Stimulated activated CD8-positive, alpha-beta memory T cell treated with anti-CD3 and anti-CD28 coated beads, Interleukin-7, amount 100 ng/mL, for 4 hours (primary cell): Measurements from ENCODE around the gene PIGV.
A peak's percentile ranks its signal among the peaks of the same experiment; 100 is the strongest.

Source experiments
- DNase-seq, 2 donors: peaks; one replicate each; pipeline ENCODE4 v3.0.0-alpha.2; 2020; ENCODE audit warnings: low read depth in 2 of 2

The PIGV gene

DNA sequence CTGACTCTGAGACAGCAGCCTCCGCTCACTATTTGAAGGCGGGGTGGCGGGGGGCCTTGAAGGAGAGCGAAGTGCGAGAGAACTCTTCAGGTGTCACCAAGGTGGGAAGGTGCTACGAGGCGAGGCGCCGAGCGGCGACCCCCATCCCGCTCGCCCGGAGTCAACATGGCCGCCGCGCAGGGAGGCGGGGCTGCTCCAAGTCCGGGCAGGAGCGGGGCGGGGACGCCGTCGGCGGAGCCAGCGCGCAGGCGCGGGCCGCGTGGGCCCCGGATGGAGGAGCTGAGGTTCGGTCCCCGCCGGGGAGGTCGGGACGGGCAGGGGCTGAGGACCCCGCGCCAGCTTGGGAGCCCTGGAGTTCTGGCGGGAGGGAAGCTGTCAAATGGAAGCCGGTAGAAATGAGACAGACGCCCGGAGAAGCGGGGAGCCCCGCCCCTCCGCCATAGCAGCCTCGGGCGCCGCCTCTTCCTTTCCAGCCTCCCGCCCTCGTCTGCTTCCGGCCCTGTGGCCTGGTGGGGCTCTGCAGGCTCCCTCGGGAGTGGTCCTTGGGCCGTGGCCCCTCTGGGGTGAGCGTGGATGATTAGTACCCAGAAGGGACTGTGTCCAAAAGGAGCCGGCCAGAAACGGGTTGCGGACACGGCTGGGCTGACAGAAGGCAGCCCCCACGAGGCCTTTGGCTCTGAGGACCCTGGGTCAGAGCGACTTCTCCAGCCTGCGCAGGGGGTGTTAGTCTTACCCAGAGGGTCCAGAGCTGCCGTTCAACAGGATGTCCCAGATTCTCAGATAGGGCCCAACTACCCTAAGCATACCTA lies at the start of gene PIGV:
Gene PIGV, plus strand, starts transcription at position 245 of the 809 bp plus-strand sequence. CDS start 2,866 bp downstream, outside the sequence.
- DNase-seq: peak; percentile 76 to 83

- peak in 1 of 2 donors; percentile 19 for DNase-seq
These were observed 48.3 kb upstream of the PIGV start for GRCh38 chr1:26739329-26739914.

DNA sequence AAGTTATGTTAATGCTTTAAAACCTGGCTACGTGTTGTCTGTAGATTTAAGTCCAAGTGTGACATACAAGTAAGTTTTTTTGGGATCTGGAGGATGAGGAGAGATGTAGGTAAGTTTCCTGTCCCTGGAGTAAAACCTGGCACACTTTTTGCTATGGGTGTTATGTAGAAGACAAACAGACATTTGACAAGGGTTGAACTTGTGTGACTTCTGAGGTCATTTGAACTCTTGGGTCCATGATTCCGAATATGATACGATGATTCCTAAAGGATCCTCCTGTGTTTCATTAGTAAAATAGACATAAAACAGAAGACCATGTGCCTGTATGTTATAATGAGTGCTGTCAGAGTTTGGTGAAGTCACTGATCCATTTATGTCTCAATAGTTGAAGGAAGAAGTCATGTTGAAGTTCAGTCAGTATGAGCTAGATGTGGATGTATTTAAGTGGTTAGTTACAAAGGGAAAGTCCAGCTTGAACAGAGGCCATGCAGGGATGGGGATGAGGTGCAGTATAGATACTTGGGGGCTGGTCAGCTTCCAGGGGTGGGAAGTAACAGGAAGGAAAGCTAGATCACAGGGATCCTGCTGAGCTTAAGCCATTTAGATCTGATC lies 47.6 kb upstream of the PIGV start:
- no peak for DNase-seq

GRCh38 chr1:26740952-26741351 lies 46.8 kb upstream of the PIGV start:
- DNase-seq: no peak

GRCh38 chr1:26743426-26744059 lies 44.2 kb upstream of the PIGV start:
- no peak for DNase-seq

- peak; percentile 74 to 79 for DNase-seq
These were observed 43.4 kb upstream of the PIGV start for GRCh38 chr1:26744075-26744959.

DNA sequence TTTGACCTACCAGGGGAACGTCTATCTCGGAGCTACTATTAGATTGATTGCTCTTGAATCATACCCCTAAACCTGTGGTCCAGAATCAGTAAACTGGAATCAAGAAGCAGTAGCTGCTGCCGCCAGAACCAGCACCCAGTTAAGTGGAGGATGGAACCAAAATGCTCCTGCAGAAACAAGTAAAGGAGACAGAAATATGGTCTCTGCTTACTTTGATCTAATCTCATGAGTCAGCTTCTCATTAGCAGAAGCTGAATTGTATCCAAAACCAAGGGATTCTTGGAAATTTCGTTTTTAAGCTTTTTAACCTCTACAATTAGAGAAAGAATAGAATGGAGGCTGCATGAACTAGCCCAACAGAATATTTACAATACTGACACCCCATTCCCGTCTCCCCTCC lies 42.6 kb upstream of the PIGV start:
- DNase-seq: no peak

DNA sequence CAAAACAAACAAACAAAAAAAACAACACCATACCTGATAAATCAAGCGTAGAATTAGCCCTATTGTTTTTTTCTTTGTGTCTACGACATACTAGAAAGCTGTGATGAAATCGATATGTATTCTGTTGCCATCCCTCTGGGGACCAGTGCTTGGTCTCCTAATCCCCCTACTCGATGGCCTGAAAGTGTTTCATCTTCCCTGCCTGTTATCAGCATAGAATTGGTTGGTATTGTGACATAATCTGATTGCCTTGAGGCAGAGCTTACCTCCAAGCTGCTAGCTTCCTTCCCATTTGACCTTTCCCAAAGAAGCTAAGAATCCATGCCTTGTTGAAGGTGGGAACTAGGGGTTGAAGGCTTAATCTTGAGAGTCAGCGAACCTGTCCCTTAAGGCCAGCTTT lies 40.7 kb upstream of the PIGV start:
- no peak for DNase-seq

GRCh38 chr1:26748351-26748750 lies 39.4 kb upstream of the PIGV start:
- no peak for DNase-seq

DNA sequence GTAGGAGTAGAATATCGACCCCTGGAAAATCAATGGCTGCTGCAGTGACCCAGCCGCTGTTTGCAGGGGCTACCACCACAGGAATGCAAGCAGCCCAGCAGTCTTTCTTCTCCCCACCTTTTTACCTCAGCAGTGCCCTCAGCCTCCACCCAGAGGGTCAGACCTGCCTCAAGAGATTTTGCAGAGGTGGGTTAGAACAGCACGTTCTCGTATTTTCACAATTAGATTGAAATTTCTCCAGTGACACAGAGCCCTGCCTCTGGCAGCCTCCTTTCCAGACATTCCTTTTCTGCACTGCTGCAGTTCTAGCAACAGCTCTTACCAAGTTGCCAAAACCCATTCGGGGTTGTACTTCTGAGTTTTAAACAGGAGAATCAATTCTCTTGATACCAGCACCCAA lies 38.3 kb upstream of the PIGV start:
- DNase-seq: no peak

- DNase-seq: no peak
These were observed 37.3 kb upstream of the PIGV start for GRCh38 chr1:26750428-26750827.

- DNase-seq: no peak
These were observed 35.2 kb upstream of the PIGV start for GRCh38 chr1:26752519-26752918.

DNA sequence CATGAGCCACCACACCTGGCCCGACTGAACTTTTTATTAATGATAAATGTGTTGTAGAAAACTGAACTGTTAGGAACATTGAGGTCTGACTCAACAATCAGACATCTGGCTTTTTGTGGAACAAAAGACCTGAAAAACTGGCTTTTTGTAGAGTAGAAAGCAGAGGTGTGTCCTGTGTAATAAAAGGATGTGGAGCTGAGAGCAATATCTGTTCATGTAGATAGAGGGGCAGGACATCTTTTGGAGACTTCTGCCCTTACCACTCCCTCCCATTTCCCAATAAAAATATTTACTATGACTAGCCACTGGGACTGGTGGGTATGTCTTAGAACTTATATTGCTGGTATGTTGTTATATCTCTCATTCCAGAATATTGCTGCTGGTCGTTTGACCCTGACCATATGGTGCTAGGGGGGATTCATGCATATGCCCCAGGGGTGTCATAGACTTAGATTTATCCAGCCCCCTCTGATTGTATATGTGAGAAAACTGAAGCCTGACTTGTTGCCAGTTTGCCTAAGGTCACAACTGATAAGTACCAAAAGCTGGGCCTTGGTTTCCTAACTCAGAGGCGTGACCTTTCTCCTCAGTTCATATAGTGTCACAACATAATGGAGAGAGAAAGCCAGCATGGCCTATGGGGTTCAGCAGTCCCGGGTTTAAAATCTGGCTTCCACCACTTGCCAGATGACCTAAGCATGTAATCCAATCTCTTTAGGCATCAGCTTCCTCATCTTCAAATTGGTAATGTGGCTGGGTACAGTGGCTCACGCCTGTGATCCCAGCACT lies 33.5 kb upstream of the PIGV start:
- DNase-seq: no peak

DNA sequence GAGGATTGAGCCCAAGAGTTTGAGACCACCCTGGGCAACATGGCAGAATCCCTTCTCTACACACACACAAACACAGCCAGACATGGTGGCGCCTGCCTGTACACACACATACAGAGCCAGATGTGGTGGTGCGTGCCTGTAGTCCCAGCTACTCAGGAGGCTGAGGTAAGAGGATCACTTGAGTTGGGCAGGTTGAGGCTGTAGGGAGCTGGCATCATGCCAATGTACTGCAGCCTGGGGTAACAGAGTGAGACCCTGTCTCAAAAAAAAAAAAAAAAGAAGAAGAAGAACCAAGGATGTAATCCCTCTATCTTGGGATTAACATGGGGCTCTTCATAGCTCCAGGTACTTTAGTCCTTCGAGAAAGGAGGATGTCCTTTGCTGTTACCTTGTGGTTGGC lies 29.4 kb upstream of the PIGV start:
- DNase-seq: no peak

GRCh38 chr1:26759531-26759930 lies 28.2 kb upstream of the PIGV start:
- DNase-seq: no peak

DNA sequence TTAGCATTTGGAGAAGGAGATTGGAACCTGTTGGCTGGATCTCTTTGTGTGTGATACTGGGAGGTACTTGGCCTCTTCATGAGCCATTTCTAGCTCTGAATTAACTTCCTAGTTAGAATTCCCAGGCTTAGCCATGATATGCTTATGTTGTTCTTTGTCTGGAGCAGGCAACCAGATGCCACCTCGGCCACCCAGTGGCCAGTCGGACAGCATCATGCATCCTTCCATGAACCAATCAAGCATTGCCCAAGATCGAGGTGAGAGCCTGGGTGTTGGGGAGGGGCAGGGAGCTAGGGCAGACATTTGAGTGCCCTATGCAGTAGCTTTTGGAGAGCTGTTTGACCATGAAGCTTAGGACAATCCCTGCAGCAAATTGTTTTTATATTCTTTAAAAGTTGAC lies 26.5 kb upstream of the PIGV start:
- DNase-seq: no peak

- DNase-seq: no peak
These were observed 20.0 kb upstream of the PIGV start for GRCh38 chr1:26767714-26768113.

DNA sequence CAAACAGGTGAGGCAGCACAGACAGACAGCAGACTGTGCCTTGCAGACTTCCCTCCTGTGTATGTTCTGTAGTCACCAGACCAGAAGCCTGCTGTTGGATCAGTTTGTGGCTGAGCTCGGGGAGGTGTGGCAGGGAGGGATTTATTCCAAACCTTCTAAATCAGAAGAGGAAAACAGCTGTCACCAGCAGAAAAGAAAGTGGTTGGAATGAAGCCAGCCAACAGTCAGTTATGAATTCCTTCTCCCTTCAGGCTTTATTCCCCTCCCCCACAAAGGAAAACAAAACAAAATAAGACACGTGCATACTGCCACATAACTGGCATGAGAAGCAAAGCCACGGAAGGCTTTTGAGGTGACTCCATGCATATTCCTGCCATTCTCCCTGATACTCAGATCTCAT lies 19.0 kb upstream of the PIGV start:
- DNase-seq: no peak

GRCh38 chr1:26771285-26771642 lies 16.5 kb upstream of the PIGV start:
- DNase-seq: no peak

DNA sequence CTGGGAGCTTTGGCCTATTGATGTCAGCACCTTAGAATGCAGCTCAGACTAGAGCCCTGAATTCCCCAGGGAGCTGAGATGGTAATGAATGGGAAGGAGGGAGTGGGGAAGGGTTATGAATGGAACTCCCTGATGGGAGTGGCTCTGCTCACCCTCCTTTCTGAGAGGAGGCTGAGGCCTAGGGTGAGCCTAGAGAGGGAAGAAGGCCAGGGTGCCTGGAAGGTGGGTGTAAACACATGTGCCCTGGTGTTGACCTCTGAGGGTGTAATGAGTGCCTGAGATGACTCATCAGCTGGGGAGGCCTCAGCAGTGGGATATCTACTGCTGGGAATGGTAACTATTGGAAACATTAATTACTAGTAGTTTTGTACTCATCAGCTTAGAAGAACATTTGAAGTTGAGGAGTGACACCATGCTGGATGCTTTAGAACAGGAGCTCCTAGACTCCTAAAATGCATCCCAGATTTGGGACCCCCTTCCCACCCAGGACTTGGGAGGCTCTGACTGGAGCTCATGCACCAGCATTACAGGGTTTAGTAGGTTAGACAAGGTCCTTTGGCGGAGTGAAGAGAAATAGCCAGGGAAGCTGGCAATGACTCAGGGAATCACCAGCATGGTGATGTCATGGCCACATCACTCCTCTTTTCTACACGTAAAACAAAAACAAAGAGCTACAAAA lies 16.0 kb upstream of the PIGV start:
- DNase-seq: no peak
